PC-9 (cell line): ENCODE data around the gene ERC2. TPM values are rescaled to one million over a fixed set of nuclear protein-coding genes. Genes with fewer than 3 reads are reported as not detected.

Experiments
- BruUV-seq: library from RNA; stranded (reverse); fragments of 400-500 nt; replicated peaks from 2 replicates; lab custom pipeline; 2021; lab: Mats Ljungman, UMichigan
- CTCF ChIA-PET: fragments of 300-600 bp; sonication (Branson Sonifier 250); formaldehyde crosslinking; loops from one replicate; lab custom pipeline; 2022; ENCODE audit warnings: antibody characterized with exemption; lab: Charles Lee
- POLR2A ChIA-PET: fragments of 300-600 bp; sonication (Branson Sonifier 250); formaldehyde crosslinking; loops from one replicate; lab custom pipeline; 2022; ENCODE audit warnings: antibody characterized with exemption; ENCODE audit not compliant: unreplicated experiment; lab: Charles Lee
- DNase-seq, 2 experiments: peaks; one replicate each; pipeline versions ENCODE4 v3.0.0 to v3.0.0-alpha.2; 2015 to 2022; ENCODE audit warnings: mixed read lengths in 1 of 2
- H2AFZ ChIP-seq: fragments of 200-600 bp; sonication (generic); 2 replicates; pipeline ENCODE4 v1.8.1; 2017; ENCODE audit warnings: antibody characterized with exemption
- H3F3A ChIP-seq: fragments of 200-600 bp; sonication (generic); 2 replicates; pipeline ENCODE4 v1.8.1; 2017; ENCODE audit warnings: antibody characterized with exemption, mild to moderate bottlenecking, low read depth; ENCODE audit not compliant: insufficient read depth
- H3K27ac ChIP-seq: fragments of 200-600 bp; sonication (generic); 2 replicates; pipeline ENCODE4 v1.6.1; 2016; ENCODE audit warnings: mixed run types
- H3K27me3 ChIP-seq: fragments of 200-600 bp; sonication (generic); 2 replicates; pipeline ENCODE4 v1.6.1; 2016; ENCODE audit warnings: low read depth, mixed run types; ENCODE audit not compliant: insufficient read depth
- H3K36me3 ChIP-seq: fragments of 200-600 bp; sonication (generic); 2 replicates; pipeline ENCODE4 v1.6.1; 2016; ENCODE audit warnings: low read depth, mixed run types
- H3K4me1 ChIP-seq: fragments of 200-600 bp; sonication (generic); replicated peaks from 2 replicates; pipeline ENCODE4 v1.6.1; 2016; ENCODE audit warnings: mixed run types; ENCODE audit not compliant: insufficient read depth
- H3K4me2 ChIP-seq: fragments of 200-600 bp; sonication (generic); 2 replicates; pipeline ENCODE4 v1.6.1; 2017; ENCODE audit warnings: mixed run types
- H3K4me3 ChIP-seq: fragments of 200-600 bp; sonication (generic); 2 replicates; pipeline ENCODE4 v1.6.1; 2016; ENCODE audit warnings: mixed run types
- H3K79me2 ChIP-seq: fragments of 200-600 bp; sonication (generic); 2 replicates; pipeline ENCODE4 v1.6.1; 2017; ENCODE audit warnings: low read depth, mixed run types
- H3K9me2 ChIP-seq: fragments of 200-600 bp; sonication (generic); 2 replicates; pipeline ENCODE4 v1.8.1; 2017; ENCODE audit warnings: mild to moderate bottlenecking; ENCODE audit not compliant: insufficient read depth
- H3K9me3 ChIP-seq: fragments of 200-600 bp; sonication (generic); 2 replicates; pipeline ENCODE4 v1.8.1; 2016; ENCODE audit warnings: low read depth; ENCODE audit not compliant: insufficient read depth
- H4K20me1 ChIP-seq: fragments of 200-600 bp; sonication (generic); 2 replicates; pipeline ENCODE4 v1.8.1; 2017; ENCODE audit not compliant: insufficient read depth
- CTCF ChIP-seq: fragments of 200-600 bp; sonication (generic); conservative IDR thresholded peaks from 2 replicates; pipeline ENCODE4 v1.6.1; 2017; ENCODE audit warnings: mixed run types, antibody characterized with exemption, mild to moderate bottlenecking, moderate library complexity
- EZH2 ChIP-seq: fragments of 200-600 bp; sonication (generic); IDR thresholded peaks from 2 replicates; pipeline ENCODE4 v1.8.0; 2017; ENCODE audit warnings: antibody characterized with exemption, low read depth
- intact Hi-C: fragments of 100-400 bp; cut with micrococcal nuclease; formaldehyde crosslinking; loops from one replicate; pipeline ENCODE4 v1.10.0; 2022; ENCODE audit not compliant: unreplicated experiment
- total RNA-seq: library from RNA; stranded (reverse); gene quantifications from 2 replicates; pipeline ENCODE4 v1.2.3, GENCODE V29; 2021

Gene ERC2
- total RNA-seq, 1 experiment from 2014 or later: 1.4 TPM

- ChIA-PET POLR2A (no interaction called here), CTCF (no interaction called here)
- H3K4me2 ChIP-seq: no peak overlapping the region
- no peaks in the 10 kb centered on the region for H3K4me1 ChIP-seq
- H3K36me3 ChIP-seq: no peaks in the 10 kb centered on the region
- H3F3A ChIP-seq: no peaks in the 10 kb centered on the region
- H3K27ac ChIP-seq: no peak overlapping the region
- H3K9me3 ChIP-seq: no peaks in the 10 kb centered on the region
- no peak for DNase-seq
- H3K9me2 ChIP-seq: no peaks in the 10 kb centered on the region
- no peaks in the 10 kb centered on the region for H3K27me3 ChIP-seq
- H3K4me3 ChIP-seq: no peak overlapping the region
- TF ChIP-seq EZH2: no peak
- no peak for TF ChIP-seq CTCF
- H4K20me1 ChIP-seq: no peaks in the 10 kb centered on the region
- no peak overlapping the region for H2AFZ ChIP-seq
- no TSS peak for BruUV-seq
- H3K79me2 ChIP-seq: no peaks in the 10 kb centered on the region
- intact Hi-C loops: no loop called here
Measured at GRCh38 chr3:56339244-56339643, 129.0 kb downstream of the ERC2 start.

DNA sequence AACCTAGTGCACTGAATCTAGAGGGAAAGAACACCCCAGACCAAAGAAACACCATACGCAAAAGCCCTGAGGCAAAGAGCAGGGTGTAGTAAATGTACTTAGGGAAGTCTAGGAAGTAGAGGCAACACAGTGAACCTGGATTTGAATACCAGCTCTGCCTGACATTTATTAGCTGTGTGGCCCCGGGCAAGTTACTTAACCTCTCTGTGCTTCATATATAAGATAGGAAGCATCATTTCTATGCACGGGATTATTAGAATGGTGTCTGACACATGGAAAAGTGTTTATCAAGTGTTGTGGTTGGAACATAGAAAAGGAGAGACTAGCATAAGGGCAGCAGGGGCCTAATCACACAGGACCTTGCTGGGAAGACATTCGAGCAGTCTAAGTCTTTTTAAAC lies 132.2 kb downstream of the ERC2 start:
- no peak overlapping the region for H3K27ac ChIP-seq

GRCh38 chr3:56324473-56324872 lies 143.8 kb downstream of the ERC2 start:
- ChIA-PET POLR2A (no interaction called here), CTCF (no interaction called here)
- no TSS peak for BruUV-seq

More for the DNA sequence above, 132.2 kb downstream of the ERC2 start:
- ChIA-PET POLR2A (no interaction called here), CTCF (interaction anchor here (0.9 kb wide), 1 partner anchor 28 kb away, joined by 3 read pairs; no protein-coding TSS in a partner anchor)
- no peak for DNase-seq
- Histone ChIP-seq H3K27me3 (no peaks in the 10 kb centered on the region; the same call in 1 of the 2 replicates), H3K4me1 (no peaks in the 10 kb centered on the region), H3K4me2 (no peak overlapping the region), H3K9me2 (no peaks in the 10 kb centered on the region), H2AFZ (no peak overlapping the region), H3K79me2 (no peaks in the 10 kb centered on the region), H3K9me3 (no peaks in the 10 kb centered on the region), H3K4me3 (no peak overlapping the region), H3K36me3 (no peaks in the 10 kb centered on the region), H4K20me1 (no peaks in the 10 kb centered on the region), H3F3A (no peaks in the 10 kb centered on the region)
- TF ChIP-seq CTCF (no peak), EZH2 (no peak)
- intact Hi-C loops: no loop called here
- BruUV-seq: no TSS peak

More at GRCh38 chr3:56324473-56324872, 143.8 kb downstream of the ERC2 start:
- H3K4me3 ChIP-seq: no peak overlapping the region
- H3K4me2 ChIP-seq: no peak overlapping the region
- no peaks in the 10 kb centered on the region for H4K20me1 ChIP-seq
- no peak for TF ChIP-seq CTCF
- TF ChIP-seq EZH2: no peak
- H3K9me2 ChIP-seq: no peaks in the 10 kb centered on the region
- H3F3A ChIP-seq: no peaks in the 10 kb centered on the region
- H3K9me3 ChIP-seq: no peaks in the 10 kb centered on the region
- H3K27me3 ChIP-seq: no peaks in the 10 kb centered on the region
- no peaks in the 10 kb centered on the region for H3K79me2 ChIP-seq
- intact Hi-C loops: no loop called here
- no peak overlapping the region for H3K27ac ChIP-seq
- H3K36me3 ChIP-seq: no peaks in the 10 kb centered on the region
- DNase-seq: no peak
- H2AFZ ChIP-seq: no peak overlapping the region
- H3K4me1 ChIP-seq: no peaks in the 10 kb centered on the region
